Skeletal muscle satellite cell (primary cell): ENCODE data around the gene BARHL1.

ENCODE experiments used
- H3K27me3 ChIP-seq: 2 replicates; pipeline ENCODE4 v1.7.0; 2013; ENCODE audit warnings: low read length; ENCODE audit not compliant: control insufficient read depth, insufficient read depth
- H3K36me3 ChIP-seq: 2 replicates; pipeline ENCODE4 v1.7.0; 2013; ENCODE audit warnings: mild to moderate bottlenecking, control low read depth, low read length; ENCODE audit not compliant: insufficient read depth
- H3K4me1 ChIP-seq: 2 replicates; pipeline ENCODE4 v1.7.0; 2013; ENCODE audit warnings: low read length; ENCODE audit not compliant: control insufficient read depth, insufficient read depth
- H3K4me2 ChIP-seq: 2 replicates; pipeline ENCODE4 v1.7.0; 2013; ENCODE audit warnings: mild to moderate bottlenecking, low read length
- H3K4me3 ChIP-seq: 2 replicates; pipeline ENCODE4 v1.7.0; 2013; ENCODE audit warnings: low read length
- H3K9ac ChIP-seq: 2 replicates; pipeline ENCODE4 v1.7.0; 2013; ENCODE audit warnings: mild to moderate bottlenecking, low read depth, low read length, moderate library complexity
- H3K9me3 ChIP-seq: replicated peaks from 2 replicates; pipeline ENCODE4 v1.7.0; 2013; ENCODE audit warnings: mild to moderate bottlenecking, control low read depth, low read length

Gene BARHL1

GRCh38 chr9:132638240-132638639, 55.8 kb downstream of the BARHL1 start:
- Histone ChIP-seq H3K9ac (no peak overlapping the region), H3K27me3 (no peaks in the 10 kb centered on the region), H3K4me2 (no peak overlapping the region), H3K4me3 (no peak overlapping the region), H3K4me1 (peaks cover 4% of the 10 kb centered on the region), H3K36me3 (peaks cover 58% of the 10 kb centered on the region), H3K9me3 (no peaks in the 10 kb centered on the region)

GRCh38 chr9:132639322-132639721, 56.9 kb downstream of the BARHL1 start:
- H3K9ac ChIP-seq: no peak overlapping the region
- no peak overlapping the region for H3K4me2 ChIP-seq
- H3K9me3 ChIP-seq: no peaks in the 10 kb centered on the region
- H3K4me1 ChIP-seq: peaks cover 4% of the 10 kb centered on the region
- H3K27me3 ChIP-seq: no peaks in the 10 kb centered on the region
- H3K36me3 ChIP-seq: peaks cover 68% of the 10 kb centered on the region
- no peak overlapping the region for H3K4me3 ChIP-seq
